ENCODE data around the gene ROBO1. TPM values are rescaled to one million over a fixed set of nuclear protein-coding genes. Genes with fewer than 3 reads are reported as not detected.

ROBO1 gene
- total RNA-seq, 1 donor from 2014 or later: 3.1 TPM

GRCh38 chr3:79297245-79297960 lies 470.4 kb downstream of the ROBO1 start:
- ATAC-seq (ENCODE audit: low read depth) (no peak), DNase-seq (no peak)
- ChIA-PET CTCF (no interaction called here), POLR2A (no interaction called here)
- intact Hi-C loops (cut with micrococcal nuclease): no loop called here
- Mint-ChIP-seq H3K9me3 (peaks cover 12% of the 10 kb centered on the region), H3K4me1 (no peaks in the 10 kb centered on the region), H3K4me3 (no peak overlapping the region), H3K27me3 (no peaks in the 10 kb centered on the region), H3K36me3 (ENCODE audit: low read depth) (no peaks in the 10 kb centered on the region), H3K27ac (no peak overlapping the region)
- TF ChIP-seq CTCF (IDR thresholded peaks at IDR 0.05): no peak

GRCh38 chr3:79286882-79287281 lies 480.9 kb downstream of the ROBO1 start:
- DNase-seq (no peak), ATAC-seq (ENCODE audit: low read depth) (no peak)
- no peaks in the 10 kb centered on the region for H3K36me3 Mint-ChIP-seq (ENCODE audit: low read depth)
- peaks cover 12% of the 10 kb centered on the region for H3K9me3 Mint-ChIP-seq
- ChIA-PET CTCF (no interaction called here), POLR2A (no interaction called here)
- no peak overlapping the region for H3K27ac Mint-ChIP-seq
- H3K4me3 Mint-ChIP-seq: no peak overlapping the region
- intact Hi-C loops (cut with micrococcal nuclease): no loop called here
- no peaks in the 10 kb centered on the region for H3K27me3 Mint-ChIP-seq
- H3K4me1 Mint-ChIP-seq: no peaks in the 10 kb centered on the region
- no peak for TF ChIP-seq CTCF (IDR thresholded peaks at IDR 0.05)

- Mint-ChIP-seq H3K27ac (no peak overlapping the region), H3K9me3 (peaks cover 9% of the 10 kb centered on the region), H3K27me3 (no peaks in the 10 kb centered on the region), H3K36me3 (ENCODE audit: low read depth) (no peaks in the 10 kb centered on the region), H3K4me3 (no peak overlapping the region), H3K4me1 (no peaks in the 10 kb centered on the region)
- DNase-seq: no peak
- POLR2A ChIA-PET: no interaction called here
- no peak for ATAC-seq (ENCODE audit: low read depth)
- CTCF ChIA-PET: no interaction called here
- TF ChIP-seq CTCF (IDR thresholded peaks at IDR 0.05): no peak
- intact Hi-C loops (cut with micrococcal nuclease): no loop called here
Measured at GRCh38 chr3:79285871-79286270, 481.9 kb downstream of the ROBO1 start.

GRCh38 chr3:79285380-79285779 lies 482.4 kb downstream of the ROBO1 start:
- no peak for DNase-seq
- Mint-ChIP-seq H3K27me3 (no peaks in the 10 kb centered on the region), H3K4me3 (no peak overlapping the region), H3K9me3 (peaks cover 7% of the 10 kb centered on the region), H3K27ac (no peak overlapping the region), H3K36me3 (ENCODE audit: low read depth) (no peaks in the 10 kb centered on the region), H3K4me1 (no peaks in the 10 kb centered on the region)
- intact Hi-C loops (cut with micrococcal nuclease): no loop called here
- ChIA-PET POLR2A (no interaction called here), CTCF (no interaction called here)
- no peak for ATAC-seq (ENCODE audit: low read depth)
- no peak for TF ChIP-seq CTCF (IDR thresholded peaks at IDR 0.05)

GRCh38 chr3:79284781-79285180 lies 483.0 kb downstream of the ROBO1 start:
- ATAC-seq (ENCODE audit: low read depth) (no peak), DNase-seq (no peak)
- no peak overlapping the region for H3K27ac Mint-ChIP-seq
- no peak overlapping the region for H3K4me3 Mint-ChIP-seq
- H3K4me1 Mint-ChIP-seq: no peaks in the 10 kb centered on the region
- intact Hi-C loops (cut with micrococcal nuclease): no loop called here
- ChIA-PET POLR2A (no interaction called here), CTCF (no interaction called here)
- no peak for TF ChIP-seq CTCF (IDR thresholded peaks at IDR 0.05)
- no peaks in the 10 kb centered on the region for H3K27me3 Mint-ChIP-seq
- H3K9me3 Mint-ChIP-seq: peaks cover 8% of the 10 kb centered on the region
- H3K36me3 Mint-ChIP-seq (ENCODE audit: low read depth): no peaks in the 10 kb centered on the region

Measured in activated B cell treated with CpG ODN at 0.5 μM for 24 hours (primary cell).